ENCODE data around the gene S100A16.

S100A16 gene

DNA sequence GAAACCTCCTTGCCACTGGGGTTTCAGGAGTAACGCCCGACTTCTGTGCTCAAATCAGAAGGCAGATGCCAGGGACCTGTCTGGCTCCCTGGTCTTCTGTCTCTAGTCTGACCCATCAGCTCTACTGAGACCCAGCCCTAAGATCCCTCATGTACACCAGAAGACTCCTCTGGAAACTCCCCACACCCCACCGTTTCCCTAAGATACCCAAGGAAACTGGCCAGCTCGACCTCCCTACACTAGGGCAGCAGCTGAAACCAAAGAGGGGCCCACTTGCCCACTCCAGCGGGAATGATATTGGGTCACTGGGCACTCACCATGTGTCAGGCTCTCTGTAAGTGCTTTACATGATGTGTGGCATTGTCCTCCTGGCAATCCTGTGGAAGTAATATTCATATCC, 469 bp upstream of the S100A16 start:
- Histone ChIP-seq H3K4me1 (ENCODE audit: insufficient read depth, poor library complexity, severe bottlenecking) (peaks cover 39% of the 10 kb centered on the region), H3K27ac (ENCODE audit: poor library complexity, severe bottlenecking) (peak overlapping the region; percentile 98), H3K4me3 (ENCODE audit: severe bottlenecking) (peak overlapping the region; percentile 66)

GRCh38 chr1:153612111-153612754, 704 bp downstream of the S100A16 start:
- Histone ChIP-seq H3K4me1 (ENCODE audit: insufficient read depth, poor library complexity, severe bottlenecking) (peaks cover 40% of the 10 kb centered on the region), H3K27me3 (ENCODE audit: insufficient read depth, poor library complexity, severe bottlenecking) (no peaks in the 10 kb centered on the region), H3K4me3 (ENCODE audit: severe bottlenecking) (peak overlapping the region; percentile 66), H3K9me3 (ENCODE audit: severe bottlenecking) (no peaks in the 10 kb centered on the region), H3K36me3 (ENCODE audit: low read depth) (peaks cover 41% of the 10 kb centered on the region), H3K27ac (ENCODE audit: poor library complexity, severe bottlenecking) (peak overlapping the region; percentile 98)
- TF ChIP-seq CTCF (IDR thresholded peaks at IDR 0.05; ENCODE audit: poor library complexity, severe bottlenecking), result no peak
- ATAC-seq (ENCODE audit: low read depth), result no peak
- DNase-seq (ENCODE audit: low spot score), result no peak

More for the DNA sequence above, 469 bp upstream of the S100A16 start:
- TF ChIP-seq CTCF (IDR thresholded peaks at IDR 0.05; ENCODE audit: poor library complexity, severe bottlenecking), result no peak
- peaks cover 31% of the 10 kb centered on the region for H3K36me3 ChIP-seq (ENCODE audit: low read depth)
- DNase-seq (ENCODE audit: low spot score) (no peak), ATAC-seq (ENCODE audit: low read depth) (peak; percentile 1)
- no peaks in the 10 kb centered on the region for H3K9me3 ChIP-seq (ENCODE audit: severe bottlenecking)
- H3K27me3 ChIP-seq (ENCODE audit: insufficient read depth, poor library complexity, severe bottlenecking), result no peaks in the 10 kb centered on the region

GRCh38 chr1:153611356-153611755, 1.6 kb downstream of the S100A16 start:
- H3K9me3 ChIP-seq (ENCODE audit: severe bottlenecking), result no peaks in the 10 kb centered on the region
- no peaks in the 10 kb centered on the region for H3K27me3 ChIP-seq (ENCODE audit: insufficient read depth, poor library complexity, severe bottlenecking)
- ATAC-seq (ENCODE audit: low read depth) (no peak), DNase-seq (ENCODE audit: low spot score) (no peak)
- peak overlapping the region; percentile 98 for H3K27ac ChIP-seq (ENCODE audit: poor library complexity, severe bottlenecking)
- TF ChIP-seq CTCF (IDR thresholded peaks at IDR 0.05; ENCODE audit: poor library complexity, severe bottlenecking), result no peak
- H3K36me3 ChIP-seq (ENCODE audit: low read depth), result peaks cover 50% of the 10 kb centered on the region
- H3K4me3 ChIP-seq (ENCODE audit: severe bottlenecking), result peak overlapping the region; percentile 66
- peaks cover 31% of the 10 kb centered on the region for H3K4me1 ChIP-seq (ENCODE audit: insufficient read depth, poor library complexity, severe bottlenecking)

GRCh38 chr1:153610811-153611301, 2.1 kb downstream of the S100A16 start:
- H3K27me3 ChIP-seq (ENCODE audit: insufficient read depth, poor library complexity, severe bottlenecking), result no peaks in the 10 kb centered on the region
- H3K36me3 ChIP-seq (ENCODE audit: low read depth), result peaks cover 52% of the 10 kb centered on the region
- no peak for TF ChIP-seq CTCF (IDR thresholded peaks at IDR 0.05; ENCODE audit: poor library complexity, severe bottlenecking)
- peaks cover 30% of the 10 kb centered on the region for H3K4me1 ChIP-seq (ENCODE audit: insufficient read depth, poor library complexity, severe bottlenecking)
- H3K9me3 ChIP-seq (ENCODE audit: severe bottlenecking), result no peaks in the 10 kb centered on the region
- H3K27ac ChIP-seq (ENCODE audit: poor library complexity, severe bottlenecking), result peak overlapping the region; percentile 98
- H3K4me3 ChIP-seq (ENCODE audit: severe bottlenecking), result peak overlapping the region; percentile 66
- DNase-seq (ENCODE audit: low spot score) (peak; percentile 80), ATAC-seq (ENCODE audit: low read depth) (peak; percentile 18)

GRCh38 chr1:153610334-153610733, 2.6 kb downstream of the S100A16 start:
- H3K27ac ChIP-seq (ENCODE audit: poor library complexity, severe bottlenecking), result peak overlapping the region; percentile 98
- no peak for TF ChIP-seq CTCF (IDR thresholded peaks at IDR 0.05; ENCODE audit: poor library complexity, severe bottlenecking)
- H3K36me3 ChIP-seq (ENCODE audit: low read depth), result peaks cover 52% of the 10 kb centered on the region
- no peaks in the 10 kb centered on the region for H3K27me3 ChIP-seq (ENCODE audit: insufficient read depth, poor library complexity, severe bottlenecking)
- H3K4me1 ChIP-seq (ENCODE audit: insufficient read depth, poor library complexity, severe bottlenecking), result peaks cover 30% of the 10 kb centered on the region
- H3K9me3 ChIP-seq (ENCODE audit: severe bottlenecking), result no peaks in the 10 kb centered on the region
- ATAC-seq (ENCODE audit: low read depth) (peak; percentile 4), DNase-seq (ENCODE audit: low spot score) (peak; percentile 80)
- peak overlapping the region; percentile 30 for H3K4me3 ChIP-seq (ENCODE audit: severe bottlenecking)
